ENCODE data around the gene TRPV4.

TRPV4 gene

DNA sequence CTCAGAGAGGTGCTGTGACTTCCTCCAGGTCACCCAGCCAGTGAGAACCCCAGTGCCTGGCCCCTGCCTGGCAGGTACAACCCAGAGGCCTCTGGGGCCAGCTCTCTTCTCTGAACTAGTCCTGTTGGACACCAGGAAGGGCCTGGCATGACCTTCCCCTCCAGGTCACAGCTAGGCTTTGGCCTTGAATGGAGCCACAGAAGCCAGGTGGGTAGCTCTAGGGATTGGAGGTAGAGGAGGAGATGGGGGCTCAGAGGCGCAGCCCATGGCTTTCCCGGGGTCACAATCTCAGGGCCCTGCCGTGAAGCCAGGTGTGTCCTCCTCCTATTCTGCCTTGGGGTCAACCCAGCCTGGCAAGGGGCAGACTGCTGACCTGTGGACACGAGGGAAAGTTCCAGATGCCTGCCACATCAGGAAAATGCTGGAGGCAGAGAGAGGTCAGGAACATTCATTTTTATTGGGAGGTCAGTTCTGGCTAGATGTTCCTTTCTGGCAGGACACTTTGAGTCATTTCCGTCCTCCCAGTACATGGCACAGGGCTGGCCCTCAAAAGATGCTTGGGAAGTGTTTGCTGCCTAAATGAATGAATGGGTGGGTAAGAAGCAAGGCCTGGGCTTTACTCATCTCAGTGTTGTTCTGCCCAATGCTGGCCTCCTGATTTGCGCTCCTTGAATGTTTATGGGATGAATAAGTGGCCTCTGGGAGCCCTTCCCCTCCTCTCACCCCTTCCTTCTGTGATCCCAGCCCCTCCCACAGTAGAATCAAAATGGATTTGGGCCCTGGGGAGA is 94.1 kb downstream of the TRPV4 start:
- no peak for DNase-seq

DNA sequence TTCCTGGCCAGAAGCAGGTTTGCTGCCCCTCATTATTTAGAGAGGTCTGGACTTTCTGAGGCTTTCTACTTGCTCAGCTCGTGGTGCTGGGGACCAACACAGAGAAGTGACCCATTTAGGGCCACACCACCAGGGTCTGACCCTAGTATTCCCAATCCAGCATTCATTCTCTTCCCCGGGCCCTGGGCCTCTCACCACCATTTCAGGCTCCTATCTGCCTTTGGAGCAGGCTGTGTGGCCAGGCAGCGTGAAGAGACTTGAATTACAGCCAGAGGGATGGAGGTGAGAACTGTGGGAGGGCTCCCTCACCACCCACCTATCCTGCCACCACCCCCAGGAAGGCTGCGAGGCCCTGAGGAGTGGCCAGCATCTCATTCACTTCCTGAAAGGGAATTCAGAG is 95.0 kb downstream of the TRPV4 start:
- no peak for DNase-seq

DNA sequence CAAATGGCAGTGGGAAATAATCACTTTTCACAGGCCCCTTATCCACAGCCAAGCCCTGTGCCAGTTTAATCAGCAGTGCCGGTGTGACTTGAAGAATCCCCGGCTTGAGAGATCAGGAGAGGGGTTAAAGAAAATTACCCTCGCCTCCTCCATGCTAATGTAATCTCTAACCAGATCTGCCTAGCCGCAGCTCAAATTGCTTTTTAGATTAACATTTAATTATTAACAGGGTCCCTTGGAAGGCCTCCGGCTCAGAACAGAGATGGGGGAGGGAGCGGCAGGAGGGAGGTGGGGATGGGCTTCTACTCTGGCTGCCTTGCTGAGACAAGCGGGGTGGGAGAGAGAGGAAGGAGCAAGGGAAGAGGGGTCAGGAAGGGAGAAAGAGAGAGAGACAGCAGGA is 95.6 kb downstream of the TRPV4 start:
- no peak for DNase-seq

DNA sequence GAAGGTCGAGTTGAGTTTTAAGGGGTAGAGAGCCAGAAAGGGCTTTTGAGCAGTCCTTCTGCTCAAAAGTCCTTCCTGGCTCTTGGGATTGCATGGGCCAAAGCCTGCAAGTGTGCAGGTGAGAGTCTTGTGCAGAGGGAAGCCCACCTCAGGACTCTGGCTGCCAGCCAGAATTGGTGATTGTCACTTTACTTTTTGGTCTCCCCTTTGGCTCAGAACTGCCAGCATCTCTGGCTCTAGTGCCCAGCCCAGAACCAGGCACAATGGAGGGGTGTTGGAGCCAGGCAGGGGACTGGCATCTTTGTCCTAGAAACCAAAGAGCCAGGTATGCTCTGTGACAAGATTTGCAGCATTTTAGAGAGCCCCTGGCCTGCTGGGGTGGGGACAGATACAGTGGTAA is 96.1 kb downstream of the TRPV4 start:
- DNase-seq: peak in 1 of 2 donors; percentile 7

DNA sequence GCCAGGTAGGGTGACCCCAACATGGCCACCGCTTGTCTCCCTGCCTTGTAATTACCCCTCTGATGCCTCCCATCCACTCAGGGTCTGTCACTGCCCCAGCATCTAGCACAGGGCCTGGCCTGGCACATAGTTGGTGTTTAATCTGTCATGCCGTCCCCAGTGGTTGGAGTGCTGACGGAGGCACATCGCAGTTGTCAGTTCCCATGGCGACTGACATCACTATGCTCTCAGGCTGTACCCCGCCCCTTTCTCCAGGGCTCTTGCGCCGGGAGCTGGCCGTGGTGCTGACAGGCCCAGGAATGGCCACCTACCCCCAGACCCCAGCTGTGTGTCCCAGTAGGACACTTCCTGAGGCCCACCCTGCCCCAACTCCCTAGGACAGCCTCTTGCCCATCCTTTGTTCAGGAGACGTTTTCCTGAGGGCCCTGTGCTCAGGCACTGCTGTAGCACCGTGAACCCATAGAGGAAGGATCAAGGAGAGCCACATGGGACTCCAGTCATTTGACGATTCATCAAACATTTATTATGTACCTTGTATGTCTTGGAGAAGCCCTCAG is 96.6 kb downstream of the TRPV4 start:
- DNase-seq: peak in 1 of 2 donors; percentile 11

DNA sequence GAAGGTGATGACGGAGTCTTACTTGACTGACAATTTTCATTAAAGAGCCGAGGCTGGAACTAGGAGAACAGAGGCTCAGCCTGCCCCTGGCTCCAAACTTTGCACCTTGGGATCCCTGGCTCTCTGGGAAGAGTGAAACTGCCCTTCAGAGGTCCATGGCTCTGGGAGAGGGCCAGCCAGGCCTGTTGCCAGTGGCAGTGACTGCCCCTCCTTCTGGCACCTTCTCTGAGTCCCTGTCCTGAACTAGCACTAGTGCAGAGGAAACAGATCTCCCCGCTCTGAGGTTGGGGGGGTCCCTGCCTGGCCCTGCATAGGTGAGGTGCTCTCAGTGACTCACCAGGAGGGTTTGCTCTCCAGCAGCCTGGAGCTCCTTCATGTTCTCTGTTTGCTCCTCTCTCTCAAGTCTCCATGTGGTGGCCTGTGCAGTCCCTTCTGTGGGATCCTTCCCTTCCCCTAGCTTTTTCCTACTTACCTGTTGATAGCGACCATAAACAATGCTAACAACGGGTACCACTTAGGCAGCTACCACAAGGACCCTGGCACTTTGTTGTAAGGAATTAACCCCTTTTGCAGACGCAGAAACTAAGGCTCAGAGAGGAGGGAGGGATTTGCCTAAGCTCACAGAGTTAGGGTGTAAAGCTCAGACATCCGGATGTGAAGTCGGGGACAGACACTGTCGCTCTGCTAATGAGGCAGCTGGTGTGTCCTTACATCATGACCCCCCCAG is 97.2 kb downstream of the TRPV4 start:
- DNase-seq: peak in 1 of 2 donors; percentile 1

DNA sequence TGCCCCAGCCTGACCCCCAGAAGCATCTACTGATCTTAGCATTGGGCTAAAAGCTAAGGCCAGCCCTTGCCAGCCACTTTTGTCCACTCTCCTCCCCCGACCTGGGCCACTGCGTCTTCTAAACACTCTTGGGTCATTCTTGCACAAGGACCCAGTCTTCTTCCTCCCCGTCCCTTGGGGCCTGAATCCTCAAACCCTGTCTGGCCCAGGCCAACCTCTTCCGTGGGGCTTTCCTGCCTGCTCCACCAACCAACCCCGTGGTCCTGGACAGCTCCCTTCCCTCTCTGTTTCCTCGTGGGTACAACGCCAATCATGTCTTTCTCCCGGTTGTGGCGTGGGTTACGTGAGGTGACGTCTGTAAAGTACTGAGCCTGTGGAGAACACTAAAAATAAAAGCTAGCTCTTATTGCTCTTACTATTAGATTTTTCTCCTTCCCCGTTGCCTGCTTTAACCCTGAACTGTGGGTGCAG is 98.1 kb downstream of the TRPV4 start:
- no peak for DNase-seq

DNA sequence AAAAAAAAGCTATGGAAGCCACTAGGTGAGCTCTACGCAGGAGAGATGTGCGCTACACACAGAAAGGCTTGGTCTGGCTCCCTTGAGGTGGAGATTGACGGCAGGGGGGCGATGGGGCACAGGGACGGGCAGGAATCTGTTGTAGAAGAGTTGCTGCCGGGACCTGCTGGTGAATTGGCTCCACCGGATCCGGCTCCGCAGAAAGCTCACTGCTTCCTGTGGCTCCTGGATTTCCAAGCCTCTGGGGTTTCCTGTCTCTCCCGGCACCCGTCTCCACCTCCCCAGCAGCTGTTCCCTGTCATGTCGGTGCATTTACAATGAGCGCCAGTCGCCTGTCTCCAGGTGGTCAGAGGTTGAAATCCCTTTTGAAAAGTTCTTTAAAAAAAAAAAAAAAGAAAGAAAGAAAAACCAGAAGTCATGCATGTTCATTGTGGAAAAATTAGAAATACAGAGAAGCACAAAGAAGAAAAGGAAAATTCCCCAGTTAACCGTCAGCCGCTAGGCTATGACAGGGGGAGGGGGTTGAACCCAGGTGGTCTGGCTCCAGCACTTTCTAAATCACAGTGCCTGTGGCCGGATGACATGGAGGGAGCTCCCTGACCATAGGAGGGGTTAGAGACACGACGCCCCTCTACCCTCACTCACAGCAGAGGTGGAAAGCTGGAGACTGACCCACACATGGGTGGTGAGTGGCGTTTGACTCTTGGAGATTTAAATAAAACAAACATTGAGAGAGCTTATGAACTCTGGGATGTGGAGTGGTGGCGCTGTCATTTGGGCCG is 98.8 kb downstream of the TRPV4 start:
- DNase-seq: peak in 1 of 2 donors; percentile 7

Data from CD4-positive, alpha-beta T cell treated with Interleukin-4 for 1 hour (primary cell).